Measurements from ENCODE around the gene KRTAP6-3.

KRTAP6-3 gene

DNA sequence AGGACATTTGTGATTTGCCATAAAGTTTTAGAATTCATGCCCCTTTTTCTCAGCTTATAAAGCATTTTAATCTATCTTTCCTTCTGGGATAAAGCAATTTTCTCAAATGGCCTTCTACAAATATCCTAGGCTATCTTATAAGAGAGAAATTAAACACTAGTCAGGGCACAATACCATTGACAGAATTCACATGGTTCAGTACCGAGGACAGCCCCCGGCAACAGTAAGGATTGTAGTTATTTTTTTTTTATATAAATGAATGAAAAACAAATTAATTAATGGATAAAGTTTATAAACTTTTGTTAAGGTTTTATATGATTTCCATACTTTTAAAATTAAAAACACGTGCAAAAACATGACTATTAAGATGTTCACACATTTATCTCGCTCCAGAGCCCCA lies 35.9 kb downstream of the KRTAP6-3 start:
- no peak for DNase-seq

DNA sequence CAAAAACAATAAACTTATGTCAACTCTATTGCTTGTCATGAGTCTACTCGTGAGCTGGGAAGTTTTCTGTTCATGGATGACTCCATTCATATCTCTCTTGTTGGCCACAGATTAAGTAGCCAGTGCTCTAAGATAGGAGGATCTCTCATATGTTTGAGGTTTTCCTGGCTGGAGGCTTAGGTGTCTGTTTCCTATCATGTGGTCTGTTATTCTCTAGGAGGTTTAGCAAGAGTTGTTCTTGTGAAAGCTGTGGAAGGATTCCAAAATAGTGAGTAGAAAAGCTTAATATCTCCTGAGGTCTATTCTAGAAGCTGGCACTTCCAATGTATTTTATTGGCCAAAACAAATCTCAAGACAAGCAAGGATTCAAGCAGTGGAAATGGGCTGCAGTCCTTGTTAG lies 37.0 kb downstream of the KRTAP6-3 start:
- DNase-seq: no peak

DNA sequence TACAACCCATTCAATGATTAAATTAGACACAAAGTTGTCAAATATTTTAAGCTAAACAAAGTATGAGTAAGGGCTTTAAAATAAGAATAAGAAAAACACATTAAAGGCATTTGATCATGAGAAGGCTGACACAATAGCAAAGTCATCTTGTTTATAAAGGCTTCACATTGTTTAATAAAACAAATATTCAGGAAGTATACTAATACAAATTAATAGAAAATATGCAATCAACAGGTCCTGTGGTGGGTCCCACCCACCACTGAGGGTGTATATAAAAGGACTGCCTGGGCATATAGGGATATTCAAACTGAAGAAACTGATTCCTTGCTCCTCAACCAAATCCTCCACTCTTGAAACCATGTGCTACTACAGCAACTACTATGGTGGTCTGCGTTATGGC lies 42.7 kb downstream of the KRTAP6-3 start, which contains the start of gene KRTAP20-2:
KRTAP20-2 (plus strand) TSS at position 301 of the 400 bp plus-strand sequence; CDS start at position 359, 58 bp downstream.
- no peak for DNase-seq

DNA sequence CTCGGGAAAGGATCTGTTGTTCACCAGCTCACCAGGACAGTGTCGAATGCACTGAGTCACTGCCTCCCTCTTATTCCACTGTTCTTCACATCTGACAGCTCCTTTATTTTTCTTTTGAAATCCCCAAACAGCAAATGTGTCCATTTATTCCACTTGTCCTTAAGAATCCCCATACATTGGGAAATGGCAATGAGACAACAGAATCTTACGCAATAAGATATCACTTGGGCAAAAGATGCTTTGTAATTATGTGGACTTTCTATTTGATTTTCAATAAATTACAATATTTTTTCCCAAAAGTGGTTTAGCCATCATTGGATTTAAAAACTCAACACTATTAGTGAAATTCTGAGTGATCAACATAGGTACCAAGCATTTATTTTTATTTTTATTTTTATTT lies 46.4 kb downstream of the KRTAP6-3 start:
- no peak for DNase-seq

DNA sequence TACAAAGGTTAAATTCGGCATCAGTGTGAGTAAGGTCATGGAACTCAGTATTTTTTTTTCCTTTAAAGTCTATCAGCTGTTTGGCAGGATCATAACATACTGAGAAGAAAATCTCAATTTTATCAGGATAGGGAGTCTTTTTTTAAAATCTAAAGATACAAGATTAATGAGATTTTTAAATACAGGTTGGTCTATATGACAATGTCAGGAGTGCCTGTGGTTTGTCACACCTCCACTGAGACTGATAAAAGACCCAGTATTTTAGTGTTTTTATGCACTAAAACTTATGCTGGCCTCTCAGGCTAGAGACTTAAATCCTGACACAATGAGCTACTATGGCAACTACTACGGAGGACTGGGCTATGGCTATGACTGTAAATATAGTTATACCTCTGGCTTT lies 50.3 kb downstream of the KRTAP6-3 start, which contains the start of gene KRTAP20-3:
KRTAP20-3 (plus strand) TSS at position 301 of the 400 bp plus-strand sequence.
- no peak for DNase-seq

All from CD4-positive, alpha-beta T cell treated with Interferon alpha-2 for 1 hour (primary cell).